ENCODE results near the gene SH3RF3.
A peak's percentile ranks its signal among the peaks of the same experiment; 100 is the strongest.

SH3RF3 gene

DNA sequence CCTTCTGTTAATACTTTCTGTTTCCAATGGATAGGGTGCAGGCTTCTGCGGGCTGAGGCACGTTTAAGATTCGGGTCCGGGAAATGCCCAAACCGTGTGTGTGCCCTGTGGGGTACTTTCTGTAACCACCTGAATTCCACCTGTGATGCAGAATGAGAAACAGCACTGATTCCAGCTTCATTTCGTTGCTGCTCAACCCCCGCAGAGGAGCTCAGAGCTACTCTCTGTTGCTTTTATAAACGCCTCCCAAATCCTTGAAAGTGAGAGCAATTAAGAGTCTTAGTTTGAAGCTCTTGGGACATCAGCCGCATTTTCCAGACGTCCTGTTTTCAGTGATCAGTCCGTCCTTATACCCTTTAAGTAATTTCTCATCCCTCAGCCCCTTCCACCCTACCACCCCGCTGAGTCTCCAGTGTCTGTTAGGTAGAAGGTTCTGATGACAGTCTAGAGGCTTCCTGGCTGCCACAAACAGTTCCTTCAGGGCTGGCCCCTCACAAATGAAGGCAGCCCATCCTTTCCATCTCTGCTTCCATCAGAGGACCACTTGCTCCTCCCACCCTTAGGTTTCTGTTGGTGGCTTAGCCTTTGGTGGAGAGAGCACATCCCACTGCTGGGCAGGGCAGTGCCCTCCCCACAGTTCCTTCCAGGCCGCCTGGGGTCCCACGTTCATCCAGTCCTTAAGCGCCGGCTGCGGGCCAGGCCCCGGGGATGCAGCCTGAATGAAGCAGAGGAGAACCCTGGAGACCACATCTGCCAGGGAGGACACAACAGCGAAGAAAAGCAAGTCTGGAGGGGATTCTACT lies 254.7 kb downstream of the SH3RF3 start:
- TF ChIP-seq, protein P1, sequence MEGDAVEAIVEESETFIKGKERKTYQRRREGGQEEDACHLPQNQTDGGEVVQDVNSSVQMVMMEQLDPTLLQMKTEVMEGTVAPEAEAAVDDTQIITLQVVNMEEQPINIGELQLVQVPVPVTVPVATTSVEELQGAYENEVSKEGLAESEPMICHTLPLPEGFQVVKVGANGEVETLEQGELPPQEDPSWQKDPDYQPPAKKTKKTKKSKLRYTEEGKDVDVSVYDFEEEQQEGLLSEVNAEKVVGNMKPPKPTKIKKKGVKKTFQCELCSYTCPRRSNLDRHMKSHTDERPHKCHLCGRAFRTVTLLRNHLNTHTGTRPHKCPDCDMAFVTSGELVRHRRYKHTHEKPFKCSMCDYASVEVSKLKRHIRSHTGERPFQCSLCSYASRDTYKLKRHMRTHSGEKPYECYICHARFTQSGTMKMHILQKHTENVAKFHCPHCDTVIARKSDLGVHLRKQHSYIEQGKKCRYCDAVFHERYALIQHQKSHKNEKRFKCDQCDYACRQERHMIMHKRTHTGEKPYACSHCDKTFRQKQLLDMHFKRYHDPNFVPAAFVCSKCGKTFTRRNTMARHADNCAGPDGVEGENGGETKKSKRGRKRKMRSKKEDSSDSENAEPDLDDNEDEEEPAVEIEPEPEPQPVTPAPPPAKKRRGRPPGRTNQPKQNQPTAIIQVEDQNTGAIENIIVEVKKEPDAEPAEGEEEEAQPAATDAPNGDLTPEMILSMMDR (IDR thresholded peaks at IDR 0.05; ENCODE audit: poor library complexity, severe bottlenecking), result no peak
- no peak for ATAC-seq (ENCODE audit: low read depth)
- no peaks in the 10 kb centered on the region for H3K4me1 ChIP-seq (ENCODE audit: insufficient read depth, poor library complexity, severe bottlenecking)
- H3K27ac ChIP-seq (ENCODE audit: poor library complexity, severe bottlenecking), result no peak overlapping the region
- no peaks in the 10 kb centered on the region for H3K27me3 ChIP-seq (ENCODE audit: insufficient read depth, poor library complexity, severe bottlenecking)
- H3K9me3 ChIP-seq (ENCODE audit: severe bottlenecking), result no peaks in the 10 kb centered on the region
- H3K4me3 ChIP-seq (ENCODE audit: severe bottlenecking), result no peak overlapping the region
- H3K36me3 ChIP-seq (ENCODE audit: low read depth), result no peaks in the 10 kb centered on the region
- DNase-seq (ENCODE audit: low spot score), result peak; percentile 20

DNA sequence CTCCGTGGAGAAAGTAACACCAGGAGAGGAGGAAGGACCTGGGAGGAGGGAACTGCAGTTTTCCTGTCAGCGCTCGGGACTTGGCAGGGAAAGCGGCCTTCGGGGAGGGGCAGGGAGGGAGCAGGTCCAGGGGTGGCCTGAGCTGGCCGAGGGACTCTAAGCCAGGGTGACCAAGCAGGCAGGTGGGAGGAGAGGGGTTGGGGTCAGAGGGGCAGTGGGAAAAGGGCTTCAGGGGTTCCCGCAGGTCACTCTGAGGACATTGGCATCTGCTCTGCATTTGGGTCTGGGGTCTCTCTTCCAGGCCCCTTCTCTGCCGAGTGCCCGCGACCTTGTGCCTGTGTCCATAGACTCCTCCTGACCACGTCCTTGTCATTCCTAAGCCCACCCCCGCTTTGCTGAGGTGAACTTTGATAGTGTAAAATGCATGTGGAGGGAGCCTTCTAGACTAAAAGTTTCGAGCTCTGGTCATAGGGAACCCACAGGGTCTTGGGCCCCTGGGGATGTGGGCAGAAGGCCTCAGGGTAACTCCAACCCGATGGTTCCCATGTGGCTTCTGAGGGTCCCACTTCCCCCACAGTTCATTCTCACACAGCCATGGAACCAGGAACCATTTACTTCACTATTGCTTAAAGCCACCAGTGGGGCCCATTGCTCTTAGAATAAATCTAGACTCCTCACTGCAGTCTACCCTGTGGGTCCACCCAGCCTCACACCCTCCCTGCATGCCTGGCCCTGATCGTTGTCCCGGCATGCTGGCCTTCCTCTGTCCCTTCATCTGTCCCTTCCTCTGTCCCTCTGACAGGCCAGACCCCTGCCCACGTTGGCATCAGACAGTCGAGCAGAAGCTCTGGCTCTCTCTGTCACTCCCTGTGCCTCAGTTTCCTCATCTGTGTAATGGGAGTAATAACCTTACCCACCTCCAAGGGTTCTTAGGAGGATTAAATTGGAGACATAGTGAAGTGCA lies 255.6 kb downstream of the SH3RF3 start:
- Histone ChIP-seq H3K27me3 (ENCODE audit: insufficient read depth, poor library complexity, severe bottlenecking) (no peaks in the 10 kb centered on the region), H3K36me3 (ENCODE audit: low read depth) (no peaks in the 10 kb centered on the region), H3K27ac (ENCODE audit: poor library complexity, severe bottlenecking) (no peak overlapping the region), H3K9me3 (ENCODE audit: severe bottlenecking) (no peaks in the 10 kb centered on the region), H3K4me3 (ENCODE audit: severe bottlenecking) (no peak overlapping the region), H3K4me1 (ENCODE audit: insufficient read depth, poor library complexity, severe bottlenecking) (no peaks in the 10 kb centered on the region)
- ATAC-seq (ENCODE audit: low read depth) (no peak), DNase-seq (ENCODE audit: low spot score) (peak; percentile 32)
- TF ChIP-seq, protein P1 (IDR thresholded peaks at IDR 0.05; ENCODE audit: poor library complexity, severe bottlenecking), result no peak

DNA sequence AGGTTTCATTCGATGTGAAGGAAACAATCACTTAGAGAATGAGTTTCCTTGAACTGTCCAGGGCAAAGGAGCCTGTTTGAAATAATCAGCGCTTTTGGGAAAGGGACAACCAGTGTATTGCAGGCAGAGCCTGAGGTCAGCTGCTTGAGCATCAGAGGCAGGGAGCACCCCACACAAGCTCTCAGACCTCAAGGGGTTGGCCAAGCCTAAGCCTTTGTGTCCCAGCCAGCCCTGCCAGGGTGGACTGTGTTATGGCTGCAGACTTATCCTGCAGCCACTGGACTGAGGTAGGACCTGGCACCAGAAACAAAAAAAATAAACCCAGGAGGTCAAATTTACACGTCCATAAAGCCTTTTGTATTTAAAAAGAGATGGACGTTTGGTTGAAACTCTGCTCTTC lies 256.5 kb downstream of the SH3RF3 start:
- H3K27me3 ChIP-seq (ENCODE audit: insufficient read depth, poor library complexity, severe bottlenecking), result no peaks in the 10 kb centered on the region
- no peaks in the 10 kb centered on the region for H3K36me3 ChIP-seq (ENCODE audit: low read depth)
- no peaks in the 10 kb centered on the region for H3K9me3 ChIP-seq (ENCODE audit: severe bottlenecking)
- DNase-seq (ENCODE audit: low spot score), result peak; percentile 28
- H3K27ac ChIP-seq (ENCODE audit: poor library complexity, severe bottlenecking), result no peak overlapping the region
- H3K4me1 ChIP-seq (ENCODE audit: insufficient read depth, poor library complexity, severe bottlenecking), result no peaks in the 10 kb centered on the region
- no peak overlapping the region for H3K4me3 ChIP-seq (ENCODE audit: severe bottlenecking)
- no peak for ATAC-seq (ENCODE audit: low read depth)
- TF ChIP-seq, protein P1 (IDR thresholded peaks at IDR 0.05; ENCODE audit: poor library complexity, severe bottlenecking), result no peak

DNA sequence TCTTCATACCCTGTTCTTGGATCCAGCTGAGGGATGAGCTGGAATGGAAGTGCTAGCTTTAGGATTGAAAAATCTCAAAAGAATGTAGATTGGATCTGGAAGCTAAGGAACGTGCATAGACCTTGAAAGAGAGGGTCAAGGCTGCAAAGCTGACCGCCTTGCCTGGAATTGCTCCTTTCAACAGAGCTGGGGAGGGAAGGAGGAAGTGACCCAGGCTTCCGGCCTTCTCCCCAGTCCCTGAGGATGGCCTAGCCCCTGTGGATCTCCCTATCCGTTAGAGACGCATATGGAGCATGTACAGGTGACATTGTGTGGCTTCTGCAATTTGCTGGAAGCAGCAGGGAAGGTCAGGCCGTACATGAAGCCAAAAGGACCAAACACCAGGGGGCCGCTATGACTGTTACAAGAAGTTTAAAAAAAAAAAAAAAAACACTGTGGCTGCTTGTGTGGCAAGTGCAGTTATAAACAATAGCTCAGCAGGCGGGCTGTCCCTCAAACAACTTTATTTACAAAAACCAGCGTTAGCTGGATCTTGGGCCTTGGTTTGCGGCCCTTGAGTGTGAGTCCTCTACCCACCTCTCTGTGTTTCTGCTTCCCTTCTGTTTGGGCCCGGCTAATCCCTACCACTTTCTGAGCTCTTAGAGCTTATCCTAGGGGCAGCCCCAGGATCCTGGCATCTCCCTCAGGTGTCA lies 257.1 kb downstream of the SH3RF3 start:
- ATAC-seq (ENCODE audit: low read depth) (no peak), DNase-seq (ENCODE audit: low spot score) (peak; percentile 13)
- Histone ChIP-seq H3K4me1 (ENCODE audit: insufficient read depth, poor library complexity, severe bottlenecking) (no peaks in the 10 kb centered on the region), H3K27me3 (ENCODE audit: insufficient read depth, poor library complexity, severe bottlenecking) (no peaks in the 10 kb centered on the region), H3K4me3 (ENCODE audit: severe bottlenecking) (no peak overlapping the region), H3K36me3 (ENCODE audit: low read depth) (no peaks in the 10 kb centered on the region), H3K9me3 (ENCODE audit: severe bottlenecking) (no peaks in the 10 kb centered on the region), H3K27ac (ENCODE audit: poor library complexity, severe bottlenecking) (no peak overlapping the region)
- TF ChIP-seq, protein P1 (IDR thresholded peaks at IDR 0.05; ENCODE audit: poor library complexity, severe bottlenecking), result no peak

Data from RWPE2 (cell line).